Keratinocyte (primary cell): ENCODE data around the gene VILL. TPM values are rescaled to one million over a fixed set of nuclear protein-coding genes. Genes with fewer than 3 reads are reported as not detected.

Source experiments
- DNase-seq: peaks from one replicate; pipeline ENCODE4 v3.0.0-alpha.2; 2011; ENCODE audit warnings: low read depth, missing footprints, low spot score
- FAIRE-seq: peaks from 2 replicates; lab custom pipeline; 2011; peaks lifted over from hg19 to GRCh38; lab: Jason Lieb, UNC
- H2AFZ ChIP-seq: 2 replicates; pipeline ENCODE4 v1.6.0; 2012; ENCODE audit warnings: low read length, control low read depth, inconsistent platforms; ENCODE audit not compliant: control insufficient read depth
- H3K27ac ChIP-seq: 2 replicates; pipeline ENCODE4 v1.5.1; 2011; ENCODE audit warnings: low read length; ENCODE audit not compliant: control insufficient read depth, insufficient read depth
- H3K27me3 ChIP-seq: 3 replicates; pipeline ENCODE4 v1.6.0; 2011; ENCODE audit warnings: low read length; ENCODE audit not compliant: control insufficient read depth, insufficient read depth; ENCODE audit errors: extremely low read depth
- H3K36me3 ChIP-seq, 2 experiments: 2 replicates in 1 of 2; 3 replicates in 1 of 2; pipeline ENCODE4 v1.5.1; 2011; ENCODE audit warnings: low read length in 2 of 2, mild to moderate bottlenecking in 1 of 2; ENCODE audit not compliant: control insufficient read depth in 2 of 2, insufficient read depth in 2 of 2; ENCODE audit errors: extremely low read depth in 1 of 2
- H3K4me1 ChIP-seq: 3 replicates; pipeline ENCODE4 v1.5.1; 2011; ENCODE audit warnings: low read length; ENCODE audit not compliant: control insufficient read depth, insufficient read depth; ENCODE audit errors: extremely low read depth
- H3K4me2 ChIP-seq: 3 replicates; pipeline ENCODE4 v1.6.0; 2011; ENCODE audit warnings: low read depth, low read length; ENCODE audit not compliant: control insufficient read depth, insufficient read depth; ENCODE audit errors: extremely low read depth
- H3K4me3 ChIP-seq, 3 experiments: fragments of 200-600 bp in 1 of 3; sonication (generic) in 1 of 3; 2 replicates in 2 of 3; 3 replicates in 1 of 3; pipeline ENCODE4 v1.5.1; 2011 to 2016; ENCODE audit warnings: low read length in 3 of 3, mild to moderate bottlenecking in 3 of 3, control low read depth in 2 of 3, inconsistent platforms in 1 of 3, low read depth in 1 of 3, mixed read lengths in 1 of 3, mixed run types in 1 of 3, moderate library complexity in 1 of 3; ENCODE audit not compliant: control insufficient read depth in 2 of 3, insufficient read depth in 2 of 3; ENCODE audit errors: extremely low read depth in 1 of 3
- H3K79me2 ChIP-seq: 2 replicates; pipeline ENCODE4 v1.6.0; 2012; ENCODE audit warnings: low read length; ENCODE audit not compliant: control insufficient read depth, insufficient read depth
- H3K9ac ChIP-seq: 3 replicates; pipeline ENCODE4 v1.6.0; 2011; ENCODE audit warnings: low read length; ENCODE audit not compliant: control insufficient read depth, insufficient read depth; ENCODE audit errors: extremely low read depth
- H3K9me1 ChIP-seq: 3 replicates; pipeline ENCODE4 v1.6.0; 2011; ENCODE audit warnings: low read length; ENCODE audit not compliant: control insufficient read depth, insufficient read depth; ENCODE audit errors: extremely low read depth
- H3K9me3 ChIP-seq: 2 replicates; pipeline ENCODE4 v1.5.1; 2012; ENCODE audit warnings: low read depth, low read length; ENCODE audit not compliant: control insufficient read depth
- H4K20me1 ChIP-seq: 3 replicates; pipeline ENCODE4 v1.6.0; 2011; ENCODE audit warnings: low read length; ENCODE audit not compliant: control insufficient read depth, insufficient read depth; ENCODE audit errors: extremely low read depth
- CTCF ChIP-seq, 3 experiments: IDR thresholded peaks in 1 of 3; conservative IDR thresholded peaks in 1 of 3; optimal IDR thresholded peaks in 1 of 3; 2 replicates in 2 of 3; 3 replicates in 1 of 3; pipeline versions ENCODE3 to v1.5.1; 2011; ENCODE audit warnings: low read length in 3 of 3, mild to moderate bottlenecking in 3 of 3, moderate library complexity in 2 of 3, control low read depth in 1 of 3, inconsistent platforms in 1 of 3; ENCODE audit not compliant: insufficient read depth in 2 of 3; ENCODE audit errors: extremely low read depth in 1 of 3
- EZH2 ChIP-seq: IDR thresholded peaks from one replicate; pipeline ENCODE4 v1.6.1; 2012; ENCODE audit warnings: inconsistent platforms, mild to moderate bottlenecking, low read length, moderate library complexity
- dilution Hi-C: fragments of 300-500 bp; cut with MboI; formaldehyde crosslinking; loops from one replicate; pipeline ENCODE4 v1.7.0; 2020; ENCODE audit warnings: low sequenced_read_pairs; ENCODE audit not compliant: extremely low pct_ligation_motif_present
- polyA plus RNA-seq, 5 experiments: library from polyadenylated mRNA; depleted of rRNA in 3 of 5; stranded (reverse) in 3 of 5; stranded (forward) in 1 of 5; unstranded in 1 of 5; fragments of >200 nt; gene quantifications; 1 replicate in 1 of 5; 2 replicates in 3 of 5; 3 replicates in 1 of 5; pipeline versions ENCODE4 v1.2.1 to v1.2.3, GENCODE V29; 2011 to 2012; ENCODE audit warnings: missing spikeins in 2 of 5, low read depth in 1 of 5, low replicate concordance in 1 of 5

VILL gene
- polyA plus RNA-seq, 1 donor (not counting 4 experiments of a cell fraction or from before 2014, with no cell fraction given): 2.1 TPM

- dilution Hi-C loops: no loop called here
- H3K27me3 ChIP-seq: no peaks in the 10 kb centered on the region
- peaks cover 0 to 3% of the 10 kb centered on the region in 2 experiments for H3K36me3 ChIP-seq
- no peak overlapping the region for H3K9ac ChIP-seq
- H4K20me1 ChIP-seq: no peaks in the 10 kb centered on the region
- no peak overlapping the region for H3K4me2 ChIP-seq
- no peaks in the 10 kb centered on the region for H3K9me3 ChIP-seq
- no peak for TF ChIP-seq EZH2
- no peak for TF ChIP-seq CTCF (optimal IDR thresholded peaks at IDR 0.05 in 1 of 3, IDR thresholded peaks at IDR 0.05 in 1 of 3, conservative IDR thresholded peaks at IDR 0.05 in 1 of 3; ENCODE audit: extremely low read depth in 1 of 3, insufficient read depth in 2 of 3, low read length in 3 of 3)
- H3K9me1 ChIP-seq: no peaks in the 10 kb centered on the region
- no peaks in the 10 kb centered on the region for H3K79me2 ChIP-seq
- FAIRE-seq (no peak), DNase-seq (no peak)
- H3K4me3 ChIP-seq: no peak overlapping the region
- H3K4me1 ChIP-seq: peaks cover 21% of the 10 kb centered on the region
- H2AFZ ChIP-seq: no peak overlapping the region
- H3K27ac ChIP-seq: no peak overlapping the region
Measured at GRCh38 chr3:37988931-37989525, 1.6 kb upstream of the VILL start.

- TF ChIP-seq CTCF (optimal IDR thresholded peaks at IDR 0.05 in 1 of 3, IDR thresholded peaks at IDR 0.05 in 1 of 3, conservative IDR thresholded peaks at IDR 0.05 in 1 of 3; ENCODE audit: extremely low read depth in 1 of 3, insufficient read depth in 2 of 3, low read length in 3 of 3) (no peak), EZH2 (no peak)
- Histone ChIP-seq H4K20me1 (no peaks in the 10 kb centered on the region), H3K36me3 (peaks cover 0 to under 1% of the 10 kb centered on the region in 2 experiments), H3K9ac (no peak overlapping the region), H3K4me2 (no peak overlapping the region), H3K27me3 (no peaks in the 10 kb centered on the region), H3K9me3 (no peaks in the 10 kb centered on the region), H3K79me2 (no peaks in the 10 kb centered on the region), H3K9me1 (no peaks in the 10 kb centered on the region), H3K4me1 (peaks cover 19% of the 10 kb centered on the region), H3K27ac (no peak overlapping the region), H2AFZ (no peak overlapping the region), H3K4me3 (no peak overlapping the region)
- no peak for FAIRE-seq
- dilution Hi-C loops: no loop called here
- no peak for DNase-seq
Measured at GRCh38 chr3:37989821-37990480, 635 bp upstream of the VILL start.
